ENCODE measurements around the gene ARL15.

The ARL15 gene

DNA sequence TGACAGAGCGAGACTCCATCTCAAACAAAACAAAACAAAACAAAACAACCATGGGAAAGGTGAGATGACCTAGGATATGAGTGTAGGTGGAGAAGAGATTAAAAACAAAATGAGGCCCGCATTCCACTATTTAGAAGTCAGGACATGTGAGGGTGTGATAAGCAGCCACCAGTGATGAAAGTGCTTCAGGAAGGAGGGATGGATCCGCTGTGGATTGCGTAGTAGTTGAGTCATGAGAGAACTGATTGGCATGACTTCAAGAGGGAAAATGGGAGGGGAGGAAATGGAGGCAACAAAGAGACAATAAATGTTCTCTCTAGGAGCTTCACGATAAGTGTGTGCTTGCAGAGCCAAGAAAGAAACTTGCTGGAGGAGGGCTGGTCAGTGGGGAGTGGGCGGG lies 367.6 kb downstream of the ARL15 start:
- TF ChIP-seq GATA3 (IDR thresholded peaks at IDR 0.05; ENCODE audit: low read depth, low read length) (no peak), GATA2 (IDR thresholded peaks at IDR 0.05; ENCODE audit: low read depth, low read length) (no peak)

DNA sequence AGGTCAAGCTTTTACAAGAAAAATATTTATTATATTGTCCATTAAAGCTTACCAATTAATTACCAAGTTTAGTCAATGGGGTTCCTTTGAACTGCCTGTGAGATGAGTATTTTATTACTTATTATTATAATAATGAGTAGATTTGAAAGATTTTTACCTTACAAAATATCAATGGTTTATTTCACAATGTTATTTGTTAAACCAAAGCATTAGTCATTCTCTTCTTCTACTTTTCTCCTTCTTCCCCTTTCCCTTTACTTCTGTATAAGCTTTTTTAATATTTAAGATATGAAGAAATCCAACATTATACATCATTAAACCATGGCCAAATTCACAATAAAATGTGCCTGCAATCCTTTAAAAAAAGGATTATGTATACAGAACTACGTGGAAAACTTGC lies 369.5 kb downstream of the ARL15 start:
- TF ChIP-seq GATA2 (IDR thresholded peaks at IDR 0.05; ENCODE audit: low read depth, low read length), result no peak

GRCh38 chr5:53937467-53937866 lies 372.9 kb downstream of the ARL15 start:
- TF ChIP-seq GATA3 (IDR thresholded peaks at IDR 0.05; ENCODE audit: low read depth, low read length) (no peak), GATA2 (IDR thresholded peaks at IDR 0.05; ENCODE audit: low read depth, low read length) (no peak)

DNA sequence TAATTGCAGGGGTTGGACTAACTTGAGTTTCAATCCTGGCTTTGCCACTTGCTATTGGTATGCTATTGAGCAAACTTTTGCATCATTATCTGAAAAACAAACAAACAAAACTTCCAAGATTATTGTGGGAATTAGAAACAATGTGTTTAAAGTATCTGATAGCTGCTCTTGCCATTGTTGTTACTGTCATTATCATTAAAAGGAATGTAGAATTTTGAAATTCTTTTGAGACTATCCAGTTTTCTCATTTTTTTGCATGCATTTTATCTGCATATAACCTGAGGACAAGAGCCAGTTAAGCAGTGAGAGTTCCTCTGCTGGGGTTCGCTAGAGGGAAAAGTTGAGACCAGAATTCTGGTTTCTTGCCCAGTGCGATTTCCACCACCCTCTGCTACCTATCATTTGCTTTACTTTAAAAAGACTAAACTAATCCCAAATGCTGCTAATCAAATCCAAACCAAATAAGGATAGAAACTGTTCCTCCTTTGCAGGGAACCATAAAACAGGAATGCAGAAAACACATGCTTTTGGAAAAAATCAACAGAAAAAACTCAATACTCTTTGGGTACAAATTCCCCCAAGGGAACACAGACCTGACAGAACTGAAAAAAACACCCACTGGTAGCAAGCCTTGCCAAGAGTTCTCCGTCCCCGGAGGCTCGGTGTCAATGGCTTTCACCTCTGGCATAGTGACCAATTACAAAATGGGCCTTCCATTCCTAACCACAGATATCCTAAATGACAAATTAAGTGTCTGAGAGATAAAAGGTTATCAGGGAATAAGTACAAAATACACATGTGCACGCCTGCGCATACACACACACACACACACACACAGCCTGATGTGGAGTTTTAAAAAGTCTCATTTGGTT lies 373.7 kb downstream of the ARL15 start:
- TF ChIP-seq GATA3 (IDR thresholded peaks at IDR 0.05; ENCODE audit: low read depth, low read length), result no peak
- no peak for TF ChIP-seq GATA2 (IDR thresholded peaks at IDR 0.05; ENCODE audit: low read depth, low read length)

GRCh38 chr5:53934151-53934820 lies 376.1 kb downstream of the ARL15 start:
- TF ChIP-seq GATA3 (IDR thresholded peaks at IDR 0.05; ENCODE audit: low read depth, low read length), result no peak
- TF ChIP-seq GATA2 (IDR thresholded peaks at IDR 0.05; ENCODE audit: low read depth, low read length), result no peak

DNA sequence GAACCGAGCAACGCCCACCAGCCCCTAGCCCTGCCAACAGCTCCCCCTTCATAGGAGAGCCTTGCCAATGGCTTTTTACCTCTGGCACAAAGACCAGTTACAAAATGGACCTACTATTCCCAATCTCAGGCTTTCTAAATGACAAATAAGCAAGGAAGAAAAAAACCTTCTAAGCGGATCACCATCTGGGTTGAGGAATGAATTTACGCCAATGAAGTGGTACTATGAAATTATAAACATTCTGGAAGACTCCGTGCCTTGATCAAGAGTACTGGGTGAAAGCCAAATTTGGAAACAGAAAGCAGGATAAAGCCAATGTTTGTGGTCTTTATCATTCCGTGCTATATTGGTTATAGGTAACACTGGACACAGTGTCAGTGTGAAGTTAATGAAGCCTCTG lies 378.0 kb downstream of the ARL15 start:
- TF ChIP-seq GATA3 (IDR thresholded peaks at IDR 0.05; ENCODE audit: low read depth, low read length) (no peak), GATA2 (IDR thresholded peaks at IDR 0.05; ENCODE audit: low read depth, low read length) (no peak)

GRCh38 chr5:53930457-53930856 lies 379.9 kb downstream of the ARL15 start:
- TF ChIP-seq GATA3 (IDR thresholded peaks at IDR 0.05; ENCODE audit: low read depth, low read length) (no peak), GATA2 (IDR thresholded peaks at IDR 0.05; ENCODE audit: low read depth, low read length) (no peak)

DNA sequence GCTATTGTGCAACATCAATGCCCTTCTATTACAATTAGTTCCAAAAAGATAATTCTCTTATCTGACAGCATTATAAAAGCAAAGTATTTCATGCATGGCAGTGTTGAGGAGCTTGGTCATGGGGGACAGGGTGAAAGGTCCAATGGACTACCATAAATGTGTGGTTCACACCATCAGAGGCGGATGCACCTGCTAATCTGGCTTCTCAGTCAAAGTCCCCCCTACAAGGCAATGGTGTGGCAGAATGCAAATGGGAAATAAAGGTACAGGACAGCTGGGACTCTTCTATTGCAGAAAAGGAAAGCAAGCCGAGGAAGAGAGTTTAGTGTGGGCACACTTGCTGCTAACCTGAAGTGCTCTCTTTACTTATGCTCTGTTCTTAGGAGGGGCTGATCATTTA lies 380.8 kb downstream of the ARL15 start:
- TF ChIP-seq GATA2 (IDR thresholded peaks at IDR 0.05; ENCODE audit: low read depth, low read length), result no peak
- TF ChIP-seq GATA3 (IDR thresholded peaks at IDR 0.05; ENCODE audit: low read depth, low read length), result no peak

DNA sequence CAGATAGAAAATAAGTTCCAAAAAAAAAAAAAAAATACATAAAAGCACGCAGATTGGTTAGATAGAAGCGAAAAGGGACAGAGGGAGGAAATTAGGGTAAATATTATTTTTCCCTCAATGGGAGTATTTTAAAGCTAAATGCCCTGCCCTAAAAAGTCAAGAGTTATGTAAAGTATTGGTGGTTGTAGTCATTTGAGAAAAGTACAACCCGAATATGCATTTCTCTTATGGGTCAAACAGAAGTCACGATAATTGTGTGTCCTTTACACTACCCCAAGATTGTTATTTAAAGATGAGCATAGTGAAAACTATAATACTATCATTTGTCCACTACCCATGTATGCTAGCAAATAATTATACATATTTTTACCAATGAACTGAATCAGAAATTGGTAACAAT lies 381.2 kb downstream of the ARL15 start:
- TF ChIP-seq GATA3 (IDR thresholded peaks at IDR 0.05; ENCODE audit: low read depth, low read length) (no peak), GATA2 (IDR thresholded peaks at IDR 0.05; ENCODE audit: low read depth, low read length) (no peak)

DNA sequence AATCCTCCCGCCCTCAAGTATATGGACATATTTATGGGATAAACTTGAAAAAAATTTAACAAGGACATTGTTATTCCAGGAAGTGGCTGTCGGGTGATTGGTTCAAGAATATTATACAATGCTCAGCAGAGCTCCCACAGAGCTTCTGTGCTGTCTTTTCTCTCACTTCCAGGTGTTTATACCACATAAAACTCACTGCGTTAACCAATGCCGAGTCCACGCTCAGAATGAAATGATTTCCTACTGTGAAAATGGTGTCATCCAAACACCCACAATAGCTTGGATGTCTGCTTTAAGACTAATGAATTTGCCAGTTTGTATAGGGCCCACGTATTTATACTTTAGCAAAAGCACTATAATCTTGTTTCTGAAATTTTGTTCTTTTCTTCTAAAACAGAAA lies 381.7 kb downstream of the ARL15 start:
- TF ChIP-seq GATA2 (IDR thresholded peaks at IDR 0.05; ENCODE audit: low read depth, low read length) (no peak), GATA3 (IDR thresholded peaks at IDR 0.05; ENCODE audit: low read depth, low read length) (no peak)

GRCh38 chr5:53927668-53928247 lies 382.6 kb downstream of the ARL15 start:
- no peak for TF ChIP-seq GATA3 (IDR thresholded peaks at IDR 0.05; ENCODE audit: low read depth, low read length)

DNA sequence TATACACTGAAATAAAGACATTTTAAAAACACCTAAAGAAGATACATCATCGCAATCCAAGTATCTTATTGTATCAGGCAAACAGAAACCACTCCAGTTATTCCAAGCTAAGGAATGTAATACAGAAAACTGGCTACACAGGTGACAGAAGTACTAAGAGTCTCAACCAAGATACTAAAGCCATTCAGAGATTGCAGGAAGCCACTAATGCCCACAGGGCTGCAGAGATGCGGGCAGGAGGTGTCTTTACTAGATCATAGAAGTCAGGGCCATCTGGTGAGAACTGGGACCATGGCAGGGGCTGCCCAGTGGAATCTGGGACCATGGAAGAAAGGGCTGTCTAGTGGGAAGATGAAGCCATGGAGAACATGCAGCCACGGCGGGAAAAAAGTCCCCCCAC lies 384.3 kb downstream of the ARL15 start:
- TF ChIP-seq GATA2 (IDR thresholded peaks at IDR 0.05; ENCODE audit: low read depth, low read length), result no peak
- TF ChIP-seq GATA3 (IDR thresholded peaks at IDR 0.05; ENCODE audit: low read depth, low read length), result no peak

DNA sequence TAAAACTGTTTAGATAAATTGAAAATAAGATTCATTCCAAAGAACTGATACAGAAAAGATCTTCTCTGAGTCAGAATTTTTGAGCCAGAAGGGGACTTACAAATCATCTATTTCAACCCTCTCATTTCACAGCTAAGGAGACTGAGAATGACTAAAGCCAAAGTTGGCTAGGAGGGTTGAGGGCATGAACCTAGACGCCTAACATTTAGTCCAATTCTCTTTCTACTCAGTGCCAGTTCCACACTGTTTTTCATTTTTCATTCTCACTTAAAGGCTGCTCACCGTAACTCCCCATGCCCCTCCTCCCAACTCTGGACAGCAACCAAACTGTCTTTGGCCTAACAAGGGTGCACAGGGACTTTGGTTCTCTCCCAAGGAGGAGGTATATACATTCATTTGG lies 386.0 kb downstream of the ARL15 start:
- TF ChIP-seq GATA3 (IDR thresholded peaks at IDR 0.05; ENCODE audit: low read depth, low read length) (no peak), GATA2 (IDR thresholded peaks at IDR 0.05; ENCODE audit: low read depth, low read length) (no peak)

DNA sequence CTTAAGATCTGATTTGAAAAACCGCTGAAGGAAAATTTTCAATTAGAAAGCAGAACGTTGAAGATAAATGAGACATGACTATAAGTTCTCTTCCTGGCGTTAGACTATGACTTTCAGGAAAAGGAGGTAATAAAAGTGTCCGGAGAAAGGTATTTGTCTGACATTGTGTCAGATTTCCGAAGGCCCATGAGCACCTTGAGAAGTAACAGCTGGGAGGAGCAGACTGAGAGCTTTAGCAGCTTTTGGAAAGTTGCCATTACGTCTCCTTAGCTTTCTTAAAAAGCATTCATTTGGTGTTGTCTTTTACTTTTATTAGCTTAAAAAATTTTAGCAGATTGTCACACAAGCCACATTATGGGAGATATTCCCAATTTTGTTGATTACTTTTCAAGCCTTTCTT lies 386.4 kb downstream of the ARL15 start:
- no peak for TF ChIP-seq GATA2 (IDR thresholded peaks at IDR 0.05; ENCODE audit: low read depth, low read length)
- no peak for TF ChIP-seq GATA3 (IDR thresholded peaks at IDR 0.05; ENCODE audit: low read depth, low read length)

Data from SH-SY5Y (cell line).